ENCODE results near the gene DNAJC13.
A peak's percentile ranks its signal among the peaks of the same experiment; 100 is the strongest.
"Not testable (repeated sequence)": the region's sequence is repeated elsewhere in the genome, so short reads cannot be mapped to it uniquely, and the experiment has no call there.

DNAJC13 gene, protein sequence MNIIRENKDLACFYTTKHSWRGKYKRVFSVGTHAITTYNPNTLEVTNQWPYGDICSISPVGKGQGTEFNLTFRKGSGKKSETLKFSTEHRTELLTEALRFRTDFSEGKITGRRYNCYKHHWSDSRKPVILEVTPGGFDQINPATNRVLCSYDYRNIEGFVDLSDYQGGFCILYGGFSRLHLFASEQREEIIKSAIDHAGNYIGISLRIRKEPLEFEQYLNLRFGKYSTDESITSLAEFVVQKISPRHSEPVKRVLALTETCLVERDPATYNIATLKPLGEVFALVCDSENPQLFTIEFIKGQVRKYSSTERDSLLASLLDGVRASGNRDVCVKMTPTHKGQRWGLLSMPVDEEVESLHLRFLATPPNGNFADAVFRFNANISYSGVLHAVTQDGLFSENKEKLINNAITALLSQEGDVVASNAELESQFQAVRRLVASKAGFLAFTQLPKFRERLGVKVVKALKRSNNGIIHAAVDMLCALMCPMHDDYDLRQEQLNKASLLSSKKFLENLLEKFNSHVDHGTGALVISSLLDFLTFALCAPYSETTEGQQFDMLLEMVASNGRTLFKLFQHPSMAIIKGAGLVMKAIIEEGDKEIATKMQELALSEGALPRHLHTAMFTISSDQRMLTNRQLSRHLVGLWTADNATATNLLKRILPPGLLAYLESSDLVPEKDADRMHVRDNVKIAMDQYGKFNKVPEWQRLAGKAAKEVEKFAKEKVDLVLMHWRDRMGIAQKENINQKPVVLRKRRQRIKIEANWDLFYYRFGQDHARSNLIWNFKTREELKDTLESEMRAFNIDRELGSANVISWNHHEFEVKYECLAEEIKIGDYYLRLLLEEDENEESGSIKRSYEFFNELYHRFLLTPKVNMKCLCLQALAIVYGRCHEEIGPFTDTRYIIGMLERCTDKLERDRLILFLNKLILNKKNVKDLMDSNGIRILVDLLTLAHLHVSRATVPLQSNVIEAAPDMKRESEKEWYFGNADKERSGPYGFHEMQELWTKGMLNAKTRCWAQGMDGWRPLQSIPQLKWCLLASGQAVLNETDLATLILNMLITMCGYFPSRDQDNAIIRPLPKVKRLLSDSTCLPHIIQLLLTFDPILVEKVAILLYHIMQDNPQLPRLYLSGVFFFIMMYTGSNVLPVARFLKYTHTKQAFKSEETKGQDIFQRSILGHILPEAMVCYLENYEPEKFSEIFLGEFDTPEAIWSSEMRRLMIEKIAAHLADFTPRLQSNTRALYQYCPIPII (N-terminal part only)

DNA sequence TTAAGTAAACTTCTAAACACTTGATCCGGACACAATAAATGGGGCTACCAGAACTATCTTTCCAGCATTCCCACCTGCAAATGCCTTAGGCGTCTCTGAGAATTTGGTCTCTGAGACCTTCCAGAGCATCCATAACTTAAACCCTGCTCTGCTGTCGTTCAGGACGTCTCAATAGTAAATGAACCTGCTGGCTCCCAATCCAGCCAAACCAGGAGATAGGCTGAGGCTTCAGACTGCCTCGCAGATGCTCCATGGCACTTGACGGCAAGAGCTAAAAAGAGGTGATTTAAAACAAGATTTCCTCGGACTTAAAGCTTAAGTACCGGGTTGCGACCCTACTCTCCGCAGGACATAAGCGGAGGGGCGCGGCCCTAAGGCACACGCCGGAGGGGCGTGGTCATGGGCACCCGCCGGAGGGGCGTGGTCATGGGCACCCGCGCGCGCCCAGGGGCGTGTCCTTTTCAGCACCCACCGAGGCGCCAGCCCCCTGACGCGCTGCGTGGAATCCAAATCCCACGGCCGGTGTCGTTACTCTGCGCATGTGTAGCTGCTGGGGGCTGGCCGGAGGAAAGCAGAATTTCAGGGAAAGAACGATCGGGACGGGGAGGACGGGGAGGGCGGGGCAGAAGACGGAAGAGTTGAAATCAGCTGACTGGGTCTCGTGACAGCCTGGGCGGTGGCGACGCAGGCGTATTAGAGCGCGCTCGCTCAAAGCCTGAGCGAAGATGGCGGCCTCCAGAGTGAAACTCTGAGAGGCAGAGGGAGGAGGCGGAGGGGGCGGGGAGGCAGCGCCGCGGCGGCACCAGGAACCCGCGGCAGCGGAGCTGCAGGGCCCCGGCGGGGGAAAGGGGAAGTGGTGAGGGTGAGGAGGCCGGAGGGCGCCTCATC, at the start of gene DNAJC13:
Gene DNAJC13, plus strand, starts transcription at position 696 of the 888 bp plus-strand sequence. CDS start 17,049 bp downstream, outside the sequence.
- peak; percentile 85 to 86 for DNase-seq (ENCODE audit: low read depth in 2 of 2)

DNA sequence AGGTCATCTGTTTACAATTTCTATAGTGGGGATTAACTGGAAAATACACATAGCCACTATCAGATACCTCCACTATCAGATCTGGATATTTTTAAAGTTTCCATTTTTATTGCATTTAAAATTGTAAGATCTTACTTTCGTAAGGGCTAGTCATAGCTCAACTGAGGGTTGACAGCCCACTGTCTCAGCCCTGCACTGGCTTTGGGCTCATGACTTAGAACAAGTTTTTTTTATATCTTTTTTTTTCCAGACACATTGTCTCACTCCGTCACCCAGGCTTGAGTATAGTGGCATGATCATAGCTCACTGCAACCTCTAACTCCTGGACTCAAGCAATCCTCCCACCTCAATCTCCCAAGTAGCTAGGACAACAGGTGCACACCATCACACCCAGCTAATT, 48.8 kb upstream of the DNAJC13 start:
- no peak for DNase-seq (ENCODE audit: low read depth in 2 of 2)

- no peak for DNase-seq (ENCODE audit: low read depth in 2 of 2)
These were observed 48.3 kb upstream of the DNAJC13 start for GRCh38 chr3:132368962-132369361.

DNA sequence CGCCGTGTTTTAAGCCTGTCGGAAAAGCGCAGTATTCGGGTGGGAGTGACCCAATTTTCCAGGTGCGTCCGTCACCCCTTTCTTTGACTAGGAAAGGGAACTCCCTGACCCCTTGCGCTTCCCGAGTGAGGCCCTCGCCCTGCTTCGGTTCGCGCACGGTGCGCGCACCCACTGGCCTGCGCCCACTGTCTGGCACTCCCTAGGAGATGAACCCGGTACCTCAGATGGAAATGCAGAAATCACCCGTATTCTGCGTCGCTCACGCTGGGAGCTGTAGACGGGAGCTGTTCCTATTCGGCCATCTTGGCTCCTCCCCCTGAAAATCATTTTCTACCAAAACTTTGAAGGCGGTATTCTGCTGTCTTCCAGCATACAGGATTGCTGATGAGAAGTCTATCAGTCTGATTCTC, 40.4 kb upstream of the DNAJC13 start:
- DNase-seq (ENCODE audit: low read depth in 2 of 2): not testable (repeated sequence)

GRCh38 chr3:132378048-132378762, 39.1 kb upstream of the DNAJC13 start:
- DNase-seq (ENCODE audit: low read depth in 2 of 2): no peak

DNA sequence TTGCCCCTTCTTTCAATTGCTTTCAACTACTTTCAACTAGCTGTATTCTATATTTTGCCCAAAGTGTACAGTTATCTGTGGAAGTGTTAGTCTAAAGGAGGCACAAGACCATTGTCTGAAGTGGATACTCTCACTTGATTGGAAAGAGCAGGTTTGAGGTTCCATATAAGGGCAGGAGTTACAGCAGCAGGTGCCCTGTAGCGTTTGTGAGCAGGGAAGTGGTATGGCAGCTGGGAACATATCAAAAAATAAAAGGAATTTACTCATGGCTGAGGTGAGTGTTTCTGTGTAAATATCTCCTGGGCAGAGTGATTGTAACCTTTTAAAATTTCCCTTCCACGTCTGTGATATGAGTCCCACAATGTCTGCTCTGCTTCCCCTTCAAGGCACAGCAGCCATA, 38.5 kb upstream of the DNAJC13 start:
- no peak for DNase-seq (ENCODE audit: low read depth in 2 of 2)

DNA sequence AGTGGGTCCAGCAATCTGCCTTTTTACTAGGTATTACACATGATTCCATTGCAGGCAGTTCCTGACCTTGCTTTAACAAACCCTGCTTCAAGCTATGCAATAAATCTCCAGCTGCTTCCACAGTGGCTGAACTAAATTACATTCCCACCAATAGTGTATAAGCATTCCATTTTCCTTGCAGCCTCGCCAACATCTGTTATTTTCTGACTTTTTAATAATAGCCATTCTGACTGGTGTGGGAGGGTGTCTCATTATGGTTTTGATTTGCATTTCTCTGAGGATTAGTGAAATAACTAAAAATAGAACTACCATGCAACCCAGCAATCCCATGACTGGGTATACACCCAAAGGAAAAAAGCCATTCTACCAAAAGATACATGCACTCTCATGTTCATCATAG, 36.4 kb upstream of the DNAJC13 start:
- no peak for DNase-seq (ENCODE audit: low read depth in 2 of 2)

DNA sequence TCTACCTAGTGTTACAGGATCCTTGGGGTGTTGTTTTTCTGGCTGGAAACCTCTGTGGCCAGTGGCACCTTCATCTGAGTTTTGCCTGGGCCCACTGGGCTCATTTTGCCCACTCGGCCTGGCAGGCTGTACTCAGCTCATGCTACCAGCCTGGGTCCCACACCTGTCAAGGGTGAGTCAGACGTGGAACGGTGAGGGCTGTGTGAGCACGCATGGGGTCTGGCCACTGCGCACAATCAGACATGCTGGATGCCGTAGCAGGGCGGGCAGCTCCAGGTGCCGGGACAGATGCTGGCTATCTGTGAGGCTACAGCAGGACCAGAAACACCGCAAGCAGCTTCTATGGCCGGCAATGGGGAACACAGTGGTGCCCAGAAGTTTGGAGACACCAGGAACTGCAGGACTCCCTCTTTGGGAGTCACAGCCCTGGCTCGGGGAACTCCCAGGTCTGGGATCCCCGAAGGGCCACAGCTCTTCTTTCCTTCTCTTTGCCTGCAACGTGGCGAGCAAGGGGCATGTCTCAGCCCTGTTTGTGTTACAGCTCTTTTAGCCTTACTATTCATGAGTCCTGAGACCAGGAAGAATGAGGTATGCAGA, 35.9 kb upstream of the DNAJC13 start:
- no peak for DNase-seq (ENCODE audit: low read depth in 2 of 2)

DNA sequence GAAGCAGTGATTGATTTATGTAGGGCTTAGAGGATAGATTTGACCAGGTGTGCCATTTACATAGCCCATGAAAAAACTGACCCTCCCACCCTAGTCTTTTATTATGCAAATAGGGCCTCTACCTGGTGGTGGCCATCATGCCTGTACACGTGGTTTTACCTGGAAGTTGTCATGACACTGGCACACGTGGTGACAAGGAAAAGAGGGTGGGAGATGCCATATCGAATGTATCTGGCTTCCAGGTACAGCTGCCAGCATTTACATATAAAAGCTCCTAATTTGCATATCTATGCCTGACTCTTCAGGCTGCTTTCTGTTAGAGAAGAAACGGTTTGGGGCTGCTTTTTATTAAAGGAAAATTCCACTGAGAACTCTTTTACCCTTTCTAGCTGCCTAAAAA, 35.0 kb upstream of the DNAJC13 start:
- no peak for DNase-seq (ENCODE audit: low read depth in 2 of 2)

DNA sequence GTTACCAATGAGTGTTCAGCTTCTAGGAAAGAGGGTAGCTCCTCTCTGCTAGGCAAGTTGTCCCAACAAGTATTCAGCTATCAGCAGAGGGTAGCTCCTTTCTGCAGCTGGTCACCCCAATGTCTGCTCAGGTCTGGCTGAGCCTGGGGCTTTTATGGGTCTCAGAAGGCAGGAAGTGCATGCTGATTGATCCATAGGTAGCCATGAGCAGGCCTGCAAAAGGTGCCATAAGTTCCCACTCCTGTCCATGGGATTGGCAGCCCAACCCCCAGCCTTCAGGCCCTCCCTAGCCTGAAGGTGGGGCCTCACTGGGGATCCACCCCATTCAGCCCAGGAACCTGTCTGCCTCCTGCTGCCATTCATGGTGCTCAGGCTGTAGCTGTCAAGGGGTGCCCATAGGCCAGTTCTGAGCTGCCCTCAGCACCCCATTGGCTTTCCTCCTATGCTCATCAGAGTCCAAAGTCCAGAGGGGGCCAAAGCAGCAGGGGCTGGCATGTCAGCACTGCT, 34.6 kb upstream of the DNAJC13 start:
- DNase-seq (ENCODE audit: low read depth in 2 of 2): no peak

DNA sequence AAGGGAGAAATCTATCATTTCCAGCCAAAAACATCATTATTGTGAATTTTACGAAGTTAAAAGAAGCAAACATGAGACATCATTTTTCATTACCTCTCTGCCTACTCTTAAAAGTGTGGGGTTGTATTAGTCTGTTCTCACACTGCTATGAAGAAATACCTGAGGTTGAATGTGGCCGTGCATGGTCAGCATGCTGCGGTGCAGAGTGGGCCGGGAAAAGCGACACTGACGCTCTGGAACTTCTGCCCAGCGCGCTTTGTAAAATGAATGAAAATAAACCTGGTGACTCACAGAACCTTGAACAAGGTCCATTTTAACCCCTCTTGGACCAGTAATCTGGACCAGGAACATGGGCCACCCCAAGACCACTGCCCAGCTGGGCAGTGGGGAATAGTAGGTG, 31.0 kb upstream of the DNAJC13 start:
- DNase-seq (ENCODE audit: low read depth in 2 of 2): no peak

DNA sequence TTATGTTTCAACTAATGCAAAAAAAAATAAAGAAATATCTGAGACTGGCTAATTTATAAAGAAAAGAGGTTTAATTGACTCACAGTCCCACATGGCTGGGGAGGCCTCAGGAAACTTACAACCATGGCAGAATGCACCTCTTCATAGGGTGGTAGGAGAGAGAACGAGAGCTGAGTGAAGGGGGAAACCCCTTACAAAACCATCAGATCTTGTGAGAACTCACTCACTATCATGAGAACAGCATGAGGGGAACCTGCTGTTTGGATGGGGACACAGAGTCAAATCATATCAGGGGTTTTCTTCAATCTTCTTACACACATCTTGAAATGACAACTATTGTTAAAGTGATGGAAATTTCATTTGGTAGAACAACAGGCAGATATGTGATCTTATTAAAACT, 24.6 kb upstream of the DNAJC13 start:
- not testable (repeated sequence) for DNase-seq (ENCODE audit: low read depth in 2 of 2)

DNA sequence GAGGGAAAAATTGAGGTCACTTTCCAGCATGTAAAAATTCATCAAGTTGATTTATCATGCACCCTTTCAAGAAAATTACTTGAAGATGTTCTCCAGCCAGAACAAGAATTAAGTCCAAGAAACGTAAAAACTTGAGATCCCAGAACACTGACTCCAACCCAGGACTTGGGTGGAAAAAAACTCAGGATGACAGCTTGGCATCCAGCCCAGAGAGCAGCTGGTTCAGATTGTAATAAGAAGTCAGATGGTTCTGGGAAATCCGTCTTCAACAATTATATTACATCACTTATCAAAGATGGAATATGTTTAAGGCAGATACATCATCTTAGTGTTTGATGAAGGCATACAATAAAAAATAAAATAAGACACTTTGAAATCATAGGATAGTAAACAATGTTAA, 23.0 kb upstream of the DNAJC13 start:
- DNase-seq (ENCODE audit: low read depth in 2 of 2): no peak

DNA sequence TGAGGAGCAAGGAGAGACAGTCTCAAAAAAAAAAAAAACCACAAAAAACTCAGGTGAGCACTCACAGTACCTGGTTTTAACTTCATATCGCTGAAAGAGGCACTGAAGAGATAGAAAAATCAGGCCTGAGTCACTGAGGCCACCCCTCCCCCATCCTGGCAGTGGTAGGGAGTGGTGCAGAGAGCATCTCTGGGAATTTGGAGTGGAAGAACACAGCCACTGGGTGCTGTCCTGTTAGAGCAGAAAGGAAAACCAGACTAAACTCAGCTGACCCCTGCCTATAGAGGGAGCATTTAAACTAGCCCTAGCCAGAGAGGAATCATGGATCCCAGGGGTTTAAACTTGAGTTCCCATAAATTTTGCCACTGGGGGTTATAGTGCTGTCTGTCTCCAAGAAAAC, 22.2 kb upstream of the DNAJC13 start:
- no peak for DNase-seq (ENCODE audit: low read depth in 2 of 2)

- no peak for DNase-seq (ENCODE audit: low read depth in 2 of 2)
These were observed 21.0 kb upstream of the DNAJC13 start for GRCh38 chr3:132396255-132396654.

DNA sequence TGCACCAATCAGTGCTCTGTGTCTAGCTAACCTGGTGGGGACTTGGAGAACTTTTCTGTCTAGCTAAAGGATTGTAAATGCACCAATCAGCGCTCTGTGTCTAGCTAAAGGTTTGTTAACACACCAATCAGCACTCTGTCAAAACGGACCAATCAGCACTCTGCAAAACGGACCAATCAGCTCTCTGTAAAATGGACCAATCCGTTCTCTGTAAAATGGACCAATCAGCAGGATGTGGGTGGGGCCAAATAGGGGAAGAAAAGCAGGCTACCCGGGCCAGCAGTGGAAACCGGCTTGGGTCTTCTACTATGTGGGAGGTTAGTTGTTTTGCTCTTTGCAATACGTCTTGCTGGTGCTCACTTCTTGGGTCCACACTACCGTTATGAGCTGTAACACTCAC, 20.5 kb upstream of the DNAJC13 start:
- DNase-seq (ENCODE audit: low read depth in 2 of 2): not testable (repeated sequence)

- no peak for DNase-seq (ENCODE audit: low read depth in 2 of 2)
These were observed 18.0 kb upstream of the DNAJC13 start for GRCh38 chr3:132399054-132399929.

GRCh38 chr3:132401255-132401654, 16.0 kb upstream of the DNAJC13 start:
- DNase-seq (ENCODE audit: low read depth in 2 of 2): no peak

DNA sequence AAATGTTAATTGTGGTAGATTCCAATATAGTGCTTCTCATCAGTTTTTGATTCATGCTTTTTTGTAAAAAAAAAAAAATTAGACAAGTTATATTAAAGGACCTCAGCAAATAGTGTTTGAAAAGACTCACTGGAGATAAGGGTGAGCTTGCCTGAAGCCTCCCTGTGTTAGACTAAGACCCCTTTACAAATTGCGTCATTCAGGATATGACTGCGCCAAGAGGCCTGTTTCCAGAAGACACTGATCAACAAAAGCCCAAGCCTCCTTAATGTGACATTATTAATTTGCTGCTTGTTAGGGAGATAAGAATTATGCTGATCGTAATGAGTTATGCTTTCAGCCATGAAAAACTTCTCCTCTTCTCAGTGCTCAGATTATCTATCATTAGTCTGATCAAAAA, 13.0 kb upstream of the DNAJC13 start:
- DNase-seq (ENCODE audit: low read depth in 2 of 2): no peak

Data from activated CD8-positive, alpha-beta memory T cell treated with anti-CD3 and anti-CD28 coated beads for 4 hours (primary cell).